Endothelial cell of umbilical vein (primary cell): ENCODE results near the gene ANO1. TPM values are rescaled to one million over a fixed set of nuclear protein-coding genes. Genes with fewer than 3 reads are reported as not detected.

ENCODE experiments used
- BruUV-seq: library from RNA; stranded (reverse); fragments of 400-500 nt; replicated peaks from 2 replicates; lab custom pipeline; 2021; lab: Mats Ljungman, UMichigan
- CTCF ChIA-PET: fragments of 300-600, 350-600 bp; sonication (Branson Sonifier 250); formaldehyde crosslinking; loops from one replicate; lab custom pipeline; 2021; ENCODE audit warnings: antibody characterized with exemption, inconsistent platforms; lab: Charles Lee
- POLR2A ChIA-PET: fragments of 300-600, 350-600 bp; sonication (Branson Sonifier 250); formaldehyde crosslinking; loops from one replicate; lab custom pipeline; 2021; ENCODE audit warnings: antibody characterized with exemption, inconsistent platforms; lab: Charles Lee
- DNase-seq: peaks from one replicate; pipeline ENCODE4 v3.0.0-alpha.2; 2011; ENCODE audit warnings: low read depth, low spot score
- FAIRE-seq: peaks from 2 replicates; lab custom pipeline; 2011; peaks lifted over from hg19 to GRCh38; lab: Jason Lieb, UNC
- H2AFZ ChIP-seq: 2 replicates; pipeline ENCODE4 v1.6.0; 2012; ENCODE audit warnings: low read depth, low read length, control low read depth, inconsistent platforms
- H3K27ac ChIP-seq: 2 replicates; pipeline ENCODE4 v1.5.1; 2011; ENCODE audit warnings: low read depth, mild to moderate bottlenecking, control low read depth, low read length, moderate library complexity; ENCODE audit not compliant: insufficient read depth
- H3K27me3 ChIP-seq, 2 experiments: 2 replicates each; pipeline versions ENCODE4 v1.6.0 to v1.6.1; 2011; ENCODE audit warnings: low read length in 2 of 2, mixed read lengths in 1 of 2; ENCODE audit not compliant: control insufficient read depth in 2 of 2, insufficient read depth in 2 of 2
- H3K36me3 ChIP-seq, 2 experiments: 2 replicates in 1 of 2; 3 replicates in 1 of 2; pipeline ENCODE4 v1.5.1; 2011; ENCODE audit warnings: low read length in 2 of 2, mild to moderate bottlenecking in 1 of 2, moderate library complexity in 1 of 2; ENCODE audit not compliant: control insufficient read depth in 2 of 2, insufficient read depth in 2 of 2; ENCODE audit errors: extremely low read depth in 1 of 2
- H3K4me1 ChIP-seq: 3 replicates; pipeline ENCODE4 v1.5.1; 2011; ENCODE audit warnings: mild to moderate bottlenecking, low read length; ENCODE audit not compliant: control insufficient read depth, insufficient read depth; ENCODE audit errors: extremely low read depth
- H3K4me2 ChIP-seq: 2 replicates; pipeline ENCODE4 v1.6.1; 2011; ENCODE audit warnings: low read length, control low read depth, mixed read lengths; ENCODE audit not compliant: insufficient read depth
- H3K4me3 ChIP-seq, 3 experiments: fragments of 200-600 bp in 1 of 3; sonication (generic), shearing (Covaris generic) in 1 of 3; replicated peaks in 1 of 3; 2 replicates each; pipeline ENCODE4 v1.5.1; 2011 to 2016; ENCODE audit warnings: control low read depth in 3 of 3, low read length in 3 of 3, mild to moderate bottlenecking in 2 of 3, inconsistent platforms in 1 of 3, low read depth in 1 of 3, moderate library complexity in 1 of 3; ENCODE audit not compliant: insufficient read depth in 1 of 3
- H3K79me2 ChIP-seq: 2 replicates; pipeline ENCODE4 v1.6.0; 2012; ENCODE audit warnings: low read length, inconsistent platforms; ENCODE audit not compliant: control insufficient read depth, insufficient read depth
- H3K9ac ChIP-seq: replicated peaks from 2 replicates; pipeline ENCODE3; 2011; ENCODE audit warnings: low read length, control low read depth; ENCODE audit not compliant: insufficient read depth; ENCODE audit errors: extremely low read depth
- H3K9me1 ChIP-seq: replicated peaks from 3 replicates; pipeline ENCODE4 v1.6.0; 2011; ENCODE audit warnings: mild to moderate bottlenecking, low read length; ENCODE audit not compliant: control insufficient read depth, insufficient read depth; ENCODE audit errors: extremely low read depth
- H3K9me3 ChIP-seq: replicated peaks from 2 replicates; pipeline ENCODE4 v1.5.1; 2012; ENCODE audit warnings: low read length, inconsistent platforms; ENCODE audit not compliant: control insufficient read depth, insufficient read depth
- H4K20me1 ChIP-seq: replicated peaks from 2 replicates; pipeline ENCODE3; 2011; ENCODE audit warnings: mild to moderate bottlenecking, low read length; ENCODE audit not compliant: control insufficient read depth, insufficient read depth; ENCODE audit errors: extremely low read depth
- CTCF ChIP-seq, 2 donors: IDR thresholded peaks; 1 replicate in 1 of 2; 2 replicates in 1 of 2; pipeline ENCODE4 v1.5.1; 2011; ENCODE audit warnings: low read length in 2 of 2, mild to moderate bottlenecking in 2 of 2, moderate library complexity in 2 of 2, control low read depth in 1 of 2, inconsistent platforms in 1 of 2, low read depth in 1 of 2; ENCODE audit not compliant: insufficient read depth in 1 of 2; ENCODE audit errors: extremely low read depth in 1 of 2
- EZH2 ChIP-seq: IDR thresholded peaks from 2 replicates; pipeline ENCODE4 v1.6.1; 2012; ENCODE audit warnings: borderline replicate concordance, low read depth, mild to moderate bottlenecking, moderate library complexity, low read length, inconsistent platforms; ENCODE audit not compliant: severe bottlenecking
- FOS ChIP-seq: IDR thresholded peaks from 2 replicates; pipeline ENCODE4 v1.6.1; 2011; ENCODE audit warnings: mild to moderate bottlenecking, low read length, moderate library complexity, borderline replicate concordance; ENCODE audit not compliant: insufficient read depth
- GATA2 ChIP-seq: IDR thresholded peaks from 2 replicates; pipeline ENCODE4 v1.7.0; 2011; ENCODE audit warnings: low read depth, mild to moderate bottlenecking, moderate library complexity, mixed read lengths, low read length; ENCODE audit not compliant: insufficient read length, insufficient read depth
- JUN ChIP-seq: IDR thresholded peaks from 2 replicates; pipeline ENCODE4 v1.6.1; 2011; ENCODE audit warnings: borderline replicate concordance, low read depth; ENCODE audit not compliant: insufficient read length, insufficient read depth
- MAX ChIP-seq: IDR thresholded peaks from 2 replicates; pipeline ENCODE4 v1.6.1; 2011; ENCODE audit not compliant: insufficient read depth, insufficient read length
- MYC ChIP-seq: IDR thresholded peaks from one replicate; pipeline ENCODE4 v1.6.1; 2011; ENCODE audit warnings: mild to moderate bottlenecking, low read depth, low read length
- POLR2A ChIP-seq: IDR thresholded peaks from 2 replicates; pipeline ENCODE4 v1.6.1; 2012; ENCODE audit warnings: low read depth, mild to moderate bottlenecking, control low read depth, low read length
- POLR2AphosphoS5 ChIP-seq: IDR thresholded peaks from 2 replicates; pipeline ENCODE4 v1.6.1; 2012; ENCODE audit warnings: low read depth, mild to moderate bottlenecking, control low read depth, low read length, moderate library complexity; ENCODE audit not compliant: insufficient read depth
- dilution Hi-C: fragments of 300-500 bp; cut with MboI; formaldehyde crosslinking; loops from one replicate; pipeline ENCODE4 v1.15.0; 2019; ENCODE audit warnings: low sequenced_read_pairs; ENCODE audit not compliant: extremely low pct_ligation_motif_present
- intact Hi-C: fragments of 100-400 bp; cut with micrococcal nuclease; formaldehyde crosslinking; loops from one replicate; pipeline ENCODE4 v1.10.0; 2022
- polyA plus RNA-seq, 4 experiments: library from polyadenylated mRNA; depleted of rRNA in 3 of 4; stranded (reverse) in 3 of 4; unstranded in 1 of 4; fragments of >200 nt; gene quantifications; 2 replicates each; pipeline versions ENCODE4 v1.2.1 to v1.2.3, GENCODE V29; 2011 to 2012; ENCODE audit warnings: missing spikeins in 1 of 4
- total RNA-seq: library from RNA; stranded (reverse); gene quantifications from 2 replicates; pipeline ENCODE4 v1.2.3, GENCODE V29; 2021

The ANO1 gene
- total and polyA plus RNA-seq, 2 donors (not counting 3 experiments of a cell fraction or from before 2014, with no cell fraction given), result 0.03 to 0.40 TPM

GRCh38 chr11:70072461-70072860 lies 5.7 kb upstream of the ANO1 start:
- Histone ChIP-seq H3K9ac (no peak overlapping the region), H3K27ac (no peak overlapping the region), H3K9me3 (no peaks in the 10 kb centered on the region), H3K36me3 (no peaks in the 10 kb centered on the region), H3K4me1 (peaks cover 17% of the 10 kb centered on the region), H3K27me3 (peaks cover 11 to 14% of the 10 kb centered on the region in 2 experiments), H2AFZ (no peak overlapping the region), H3K9me1 (no peaks in the 10 kb centered on the region), H3K4me2 (no peak overlapping the region), H3K79me2 (no peaks in the 10 kb centered on the region), H3K4me3 (no peak overlapping the region), H4K20me1 (no peaks in the 10 kb centered on the region)
- FAIRE-seq, result no peak
- no peak for DNase-seq
- no TSS peak for BruUV-seq
- no peak for TF ChIP-seq JUN
- TF ChIP-seq POLR2A, result no peak
- no peak for TF ChIP-seq GATA2
- TF ChIP-seq FOS, result no peak
- TF ChIP-seq EZH2, result no peak
- no peak for TF ChIP-seq MAX
- no peak for TF ChIP-seq POLR2AphosphoS5
- no peak for TF ChIP-seq CTCF (IDR thresholded peaks at IDR 0.05; ENCODE audit: extremely low read depth in 1 of 2, insufficient read depth in 1 of 2, low read depth in 1 of 2, low read length in 2 of 2)
- no peak for TF ChIP-seq MYC
- ChIA-PET POLR2A (no interaction called here), CTCF (interaction anchor here (2.6 kb wide), 1 partner anchor 154 kb away, joined by 14 read pairs; no protein-coding TSS in a partner anchor)
- intact Hi-C loops, result loop anchor here (10.0 kb wide), 2 partner anchors 98 to 128 kb away; no protein-coding TSS in a partner anchor
- dilution Hi-C loops, result no loop called here
